ENCODE data around the gene MPP3.
"Not testable (repeated sequence)": the region's sequence is repeated elsewhere in the genome, so short reads cannot be mapped to it uniquely, and the experiment has no call there.

The MPP3 gene

GRCh38 chr17:43860077-43860725 is 27.3 kb upstream of the MPP3 start:
- no peak for FAIRE-seq

GRCh38 chr17:43857957-43858600 is 25.1 kb upstream of the MPP3 start:
- no peak for FAIRE-seq

GRCh38 chr17:43857141-43857540 is 24.2 kb upstream of the MPP3 start:
- FAIRE-seq, result no peak

GRCh38 chr17:43856141-43856540 is 23.2 kb upstream of the MPP3 start:
- no peak for FAIRE-seq

GRCh38 chr17:43855061-43855460 is 22.1 kb upstream of the MPP3 start:
- FAIRE-seq, result no peak

- FAIRE-seq, result no peak
These were observed 21.6 kb upstream of the MPP3 start for GRCh38 chr17:43854498-43854897.

- no peak for FAIRE-seq
These were observed 20.6 kb upstream of the MPP3 start for GRCh38 chr17:43853546-43853945.

- FAIRE-seq, result no peak
These were observed 19.6 kb upstream of the MPP3 start for GRCh38 chr17:43852571-43852970.

- FAIRE-seq, result no peak
These were observed 16.2 kb upstream of the MPP3 start for GRCh38 chr17:43849116-43849515.

- no peak for FAIRE-seq
These were observed 15.7 kb upstream of the MPP3 start for GRCh38 chr17:43848601-43849000.

GRCh38 chr17:43846963-43847371 is 14.0 kb upstream of the MPP3 start, which contains the start of gene CD300LG:
CD300LG (plus strand) TSS chr17:43847176; CDS start chr17:43847217, 41 bp downstream.
- FAIRE-seq, result no peak

- peak; percentile 88 for FAIRE-seq
These were observed 13.3 kb upstream of the MPP3 start for GRCh38 chr17:43846221-43846712.

- FAIRE-seq, result no peak
These were observed 12.8 kb upstream of the MPP3 start for GRCh38 chr17:43845766-43846165.

GRCh38 chr17:43844241-43844640 is 11.3 kb upstream of the MPP3 start:
- no peak for FAIRE-seq

- no peak for FAIRE-seq
These were observed 10.0 kb upstream of the MPP3 start for GRCh38 chr17:43842975-43843325.

- FAIRE-seq, result not testable (repeated sequence)
These were observed 9.4 kb upstream of the MPP3 start for GRCh38 chr17:43842091-43842974.

- no peak for FAIRE-seq
These were observed 8.3 kb upstream of the MPP3 start for GRCh38 chr17:43841282-43841681.

GRCh38 chr17:43840814-43841213 is 7.9 kb upstream of the MPP3 start:
- no peak for FAIRE-seq

GRCh38 chr17:43839670-43840108 is 6.7 kb upstream of the MPP3 start:
- FAIRE-seq, result no peak

- FAIRE-seq, result no peak
These were observed 1.2 kb upstream of the MPP3 start for GRCh38 chr17:43834106-43834505.

- FAIRE-seq, result no peak
These were observed 574 bp downstream of the MPP3 start for GRCh38 chr17:43832168-43832975.

GRCh38 chr17:43831633-43832032 is 1.3 kb downstream of the MPP3 start:
- no peak for FAIRE-seq
